Body of pancreas (tissue), 4 donors: Measurements from ENCODE around the gene CCDC107. TPM values are rescaled to one million over a fixed set of nuclear protein-coding genes. Genes with fewer than 3 reads are reported as not detected.

Experiments used
- ATAC-seq: fragments of 150-250 bp; one replicate; pipeline ENCODE4 v1.9.1; 2016
- DNase-seq, 4 donors: peaks; one replicate each; pipeline ENCODE4 v3.0.0-alpha.2; 2019
- H3K27ac ChIP-seq, 4 donors: fragments of 200-600 bp; sonication (generic); 1 replicate in 3 of 4; 2 replicates in 1 of 4; pipeline versions ENCODE4 v1.5.1 to v1.6.1; 2016 to 2019; ENCODE audit warnings: mild to moderate bottlenecking in 1 of 4, mixed read lengths in 1 of 4, moderate library complexity in 1 of 4
- H3K27me3 ChIP-seq, 2 donors: fragments of 200-600 bp; sonication (generic); one replicate each; pipeline ENCODE4 v1.6.0; 2016; ENCODE audit warnings: mild to moderate bottlenecking in 1 of 2
- H3K36me3 ChIP-seq, 2 donors: fragments of 200-600 bp; sonication (generic); replicated peaks in 1 of 2; 2 replicates each; pipeline ENCODE4 v1.5.1; 2016; ENCODE audit warnings: low read depth in 2 of 2; ENCODE audit not compliant: insufficient read depth in 1 of 2
- H3K4me1 ChIP-seq: fragments of 200-600 bp; sonication (generic); one replicate; pipeline ENCODE4 v1.6.0; 2016
- H3K4me3 ChIP-seq, 2 donors: fragments of 200-600 bp; sonication (generic); 1 replicate in 1 of 2; 2 replicates in 1 of 2; pipeline ENCODE4 v1.5.1; 2016 to 2019
- H3K9me3 ChIP-seq, 3 donors: fragments of 200-600 bp; sonication (generic); 1 replicate in 2 of 3; 2 replicates in 1 of 3; pipeline ENCODE4 v1.5.1; 2016
- CTCF ChIP-seq, 7 experiments: fragments of 450-650 bp in 4 of 7; fragments of 200-600 bp in 3 of 7; sonication (generic) in 3 of 7; IDR thresholded peaks; one replicate each; pipeline ENCODE4 v1.5.1; 2016 to 2019; ENCODE audit warnings: antibody characterized with exemption in 7 of 7
- POLR2A ChIP-seq, 3 donors: fragments of 450-650 bp; IDR thresholded peaks; one replicate each; pipeline ENCODE4 v1.6.1; 2016; ENCODE audit warnings: antibody characterized with exemption in 3 of 3, mild to moderate bottlenecking in 2 of 3
- WGBS, 2 donors: methylation state at CpG; one replicate each; pipeline ENCODE4 v1.1.5; 2017; 5-methylcytosine and 5-hydroxymethylcytosine counted together
- intact Hi-C: fragments of 100-400 bp; cut with DNase I; formaldehyde crosslinking; loops from one replicate; pipeline ENCODE4 v1.15.1; 2023
- total RNA-seq, 2 donors: library from RNA; depleted of rRNA; stranded (reverse); fragments of >200 nt; gene quantifications; one replicate each; pipeline ENCODE4 v1.1.0, GENCODE V29; 2016

The CCDC107 gene
- total RNA-seq, 2 donors from 2014 or later = 15.8 to 42.2 TPM

- H3K4me1 ChIP-seq = peaks cover 49% of the 10 kb centered on the region
- peak overlapping the region; percentile 3 to 72 (median 30) for H3K27ac ChIP-seq
- no peak overlapping the region for H3K4me3 ChIP-seq
- intact Hi-C loops = no loop called here
- H3K27me3 ChIP-seq = no peaks in the 10 kb centered on the region
- DNase-seq (no peak), ATAC-seq (no peak)
- no peaks in the 10 kb centered on the region for H3K36me3 ChIP-seq
- 33 to 35% methylated on average over 5 of the region's 5 CpGs for WGBS, 2 donors
- H3K9me3 ChIP-seq = no peaks in the 10 kb centered on the region
- TF ChIP-seq POLR2A (IDR thresholded peaks at IDR 0.05) (no peak), CTCF (IDR thresholded peaks at IDR 0.05) (no peak)
These were observed 7.4 kb downstream of the CCDC107 start for GRCh38 chr9:35665471-35665818.

GRCh38 chr9:35666045-35666444, 8.0 kb downstream of the CCDC107 start:
- Histone ChIP-seq H3K4me3 (no peak overlapping the region), H3K9me3 (no peaks in the 10 kb centered on the region), H3K27ac (no peak overlapping the region), H3K4me1 (peaks cover 45% of the 10 kb centered on the region), H3K27me3 (no peaks in the 10 kb centered on the region), H3K36me3 (no peaks in the 10 kb centered on the region)
- no peak for ATAC-seq
- TF ChIP-seq POLR2A (IDR thresholded peaks at IDR 0.05) = no peak
- TF ChIP-seq CTCF (IDR thresholded peaks at IDR 0.05) = no peak
- 61 to 67% methylated on average over 1 of the region's 1 CpG for WGBS, 2 donors
- intact Hi-C loops = no loop called here
- no peak for DNase-seq

GRCh38 chr9:35666549-35666948, 8.5 kb downstream of the CCDC107 start:
- H3K9me3 ChIP-seq = no peaks in the 10 kb centered on the region
- H3K36me3 ChIP-seq = no peaks in the 10 kb centered on the region
- intact Hi-C loops = no loop called here
- H3K27ac ChIP-seq = no peak overlapping the region
- ATAC-seq (no peak), DNase-seq (no peak)
- TF ChIP-seq CTCF (IDR thresholded peaks at IDR 0.05) (no peak), POLR2A (IDR thresholded peaks at IDR 0.05) (no peak)
- H3K27me3 ChIP-seq = no peaks in the 10 kb centered on the region
- no peak overlapping the region for H3K4me3 ChIP-seq
- 85 to 91% methylated on average over 5 of the region's 5 CpGs for WGBS, 2 donors
- H3K4me1 ChIP-seq = peaks cover 41% of the 10 kb centered on the region

GRCh38 chr9:35667939-35668338, 9.8 kb downstream of the CCDC107 start:
- intact Hi-C loops = no loop called here
- WGBS, 2 donors = 96 to 100% methylated on average over 3 of the region's 3 CpGs

More at GRCh38 chr9:35667939-35668338, 9.8 kb downstream of the CCDC107 start:
- no peaks in the 10 kb centered on the region for H3K36me3 ChIP-seq
- H3K4me3 ChIP-seq = no peak overlapping the region
- DNase-seq (no peak), ATAC-seq (no peak)
- H3K9me3 ChIP-seq = no peaks in the 10 kb centered on the region
- no peak for TF ChIP-seq POLR2A (IDR thresholded peaks at IDR 0.05)
- TF ChIP-seq CTCF (IDR thresholded peaks at IDR 0.05) = no peak
- peaks cover 47% of the 10 kb centered on the region for H3K4me1 ChIP-seq
- no peaks in the 10 kb centered on the region for H3K27me3 ChIP-seq
- peak overlapping the region in 3 of 4 donors; percentile 16 to 87 (median 81) for H3K27ac ChIP-seq
